ENCODE data around the gene PUS1. TPM values are rescaled to one million over a fixed set of nuclear protein-coding genes. Genes with fewer than 3 reads are reported as not detected.

PUS1 gene
- total RNA-seq, 2 donors from 2014 or later, result 23.6 TPM

Other genes with a start within 250 kb of the PUS1 start
- 10 to 100 TPM; 80.0 to 87.8 TPM for gene SFSWAP, start 218.2 kb upstream of the PUS1 start, total RNA-seq
- gene MMP17, start 100.9 kb upstream of the PUS1 start, total RNA-seq, result 1 to 10 TPM in 1 of 2 donors, not detected in 1; 2.5 TPM
- gene ULK1, start 34.7 kb upstream of the PUS1 start, total RNA-seq, result 10 to 100 TPM; 91.9 to 97.2 TPM
- 10 to 100 TPM; 67.4 to 79.0 TPM for gene EP400, start 20.7 kb downstream of the PUS1 start, total RNA-seq
- gene DDX51, start 215.0 kb downstream of the PUS1 start, total RNA-seq, result 10 to 100 TPM; 38.2 to 40.9 TPM
- gene NOC4L, start 215.2 kb downstream of the PUS1 start, total RNA-seq, result 10 to 100 TPM; 20.7 to 21.6 TPM

Measured in T-helper 17 cell (primary cell).